Measurements from ENCODE around the gene MRPL40.
"Not testable (repeated sequence)": the region's sequence is repeated elsewhere in the genome, so short reads cannot be mapped to it uniquely, and the experiment has no call there.

The MRPL40 gene

DNA sequence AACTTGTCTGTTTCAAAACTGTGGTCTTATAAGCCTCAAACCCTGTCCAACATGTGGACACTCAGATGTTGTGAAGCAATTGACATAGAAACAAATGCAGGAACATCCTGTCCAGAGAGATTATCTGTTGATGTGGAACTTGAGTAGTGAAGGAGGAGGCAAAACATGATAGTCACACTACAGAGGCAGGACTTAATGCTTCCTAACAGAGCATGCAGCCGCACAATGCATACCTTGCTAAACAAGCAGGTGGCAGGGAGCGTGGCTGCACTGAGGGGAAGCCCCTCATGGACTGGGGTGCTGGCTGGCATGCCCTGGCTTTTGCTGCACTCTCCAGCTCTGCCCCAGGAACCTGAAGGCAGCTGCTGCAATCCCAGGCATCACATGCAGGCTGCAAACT is 9.8 kb downstream of the MRPL40 start:
- DNase-seq = no peak

DNA sequence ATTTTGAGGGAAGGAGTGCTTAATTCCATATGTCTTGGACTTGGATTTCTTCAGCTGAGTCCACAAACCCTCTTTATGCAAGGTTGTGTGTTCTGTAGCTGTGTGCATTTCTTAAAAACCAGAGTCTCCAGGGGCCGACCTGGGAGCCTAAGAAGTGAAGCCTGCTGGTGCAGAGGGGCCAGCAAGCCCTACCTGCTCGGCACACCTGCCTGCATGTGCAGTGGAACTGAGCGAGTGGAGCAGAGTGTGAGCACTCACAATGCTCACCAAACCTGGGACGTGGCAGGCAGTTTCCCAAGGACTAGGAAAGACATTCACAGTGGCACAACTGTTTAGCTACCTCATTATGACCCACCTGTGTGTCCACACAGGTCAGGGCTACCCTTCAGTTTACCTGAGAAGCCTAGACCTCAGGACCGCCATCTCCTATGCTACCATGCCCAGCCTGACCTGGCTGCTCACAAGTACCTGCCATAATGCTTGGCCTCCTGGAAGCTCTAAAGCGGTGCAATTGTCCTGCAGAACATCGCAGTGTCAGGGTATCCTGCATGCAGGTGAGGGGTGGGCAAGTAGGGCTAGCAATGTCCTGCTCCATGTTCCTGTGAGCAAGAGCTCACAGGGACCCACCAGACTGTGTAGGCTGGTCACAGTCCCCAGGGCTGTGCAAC is 11.3 kb downstream of the MRPL40 start:
- DNase-seq = no peak

DNA sequence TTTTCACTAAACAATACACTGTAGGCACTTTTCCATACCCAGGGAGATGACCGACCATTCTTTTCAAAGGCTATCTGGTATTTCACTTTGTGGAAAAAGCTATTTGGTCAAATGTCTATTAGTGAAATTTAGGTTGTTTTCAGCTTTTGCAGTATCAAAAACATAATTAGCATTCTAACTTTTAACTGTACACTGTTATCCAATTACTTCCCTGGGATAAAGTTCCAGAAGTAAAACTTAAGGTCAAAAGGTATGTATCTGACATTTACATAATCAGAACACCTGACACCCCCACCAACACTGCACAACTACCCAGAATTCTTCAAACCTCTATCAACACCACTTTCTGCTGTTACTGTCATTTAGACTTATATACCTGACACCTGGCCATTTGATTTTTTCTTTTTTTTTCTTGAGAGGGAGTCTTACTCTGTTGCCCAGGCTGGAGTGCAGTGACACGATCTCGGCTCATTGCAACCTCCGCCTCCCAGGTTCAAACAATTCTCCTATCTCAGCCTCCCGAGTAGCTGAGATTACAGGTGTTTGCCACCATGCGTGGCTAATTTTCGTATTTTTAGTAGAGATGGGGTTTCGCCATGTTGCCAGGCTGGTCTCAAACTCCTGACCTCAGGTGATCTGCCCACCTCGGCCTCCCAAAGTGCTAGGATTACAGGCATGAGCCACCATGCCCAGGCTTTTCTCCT is 13.1 kb downstream of the MRPL40 start:
- DNase-seq = not testable (repeated sequence)

DNA sequence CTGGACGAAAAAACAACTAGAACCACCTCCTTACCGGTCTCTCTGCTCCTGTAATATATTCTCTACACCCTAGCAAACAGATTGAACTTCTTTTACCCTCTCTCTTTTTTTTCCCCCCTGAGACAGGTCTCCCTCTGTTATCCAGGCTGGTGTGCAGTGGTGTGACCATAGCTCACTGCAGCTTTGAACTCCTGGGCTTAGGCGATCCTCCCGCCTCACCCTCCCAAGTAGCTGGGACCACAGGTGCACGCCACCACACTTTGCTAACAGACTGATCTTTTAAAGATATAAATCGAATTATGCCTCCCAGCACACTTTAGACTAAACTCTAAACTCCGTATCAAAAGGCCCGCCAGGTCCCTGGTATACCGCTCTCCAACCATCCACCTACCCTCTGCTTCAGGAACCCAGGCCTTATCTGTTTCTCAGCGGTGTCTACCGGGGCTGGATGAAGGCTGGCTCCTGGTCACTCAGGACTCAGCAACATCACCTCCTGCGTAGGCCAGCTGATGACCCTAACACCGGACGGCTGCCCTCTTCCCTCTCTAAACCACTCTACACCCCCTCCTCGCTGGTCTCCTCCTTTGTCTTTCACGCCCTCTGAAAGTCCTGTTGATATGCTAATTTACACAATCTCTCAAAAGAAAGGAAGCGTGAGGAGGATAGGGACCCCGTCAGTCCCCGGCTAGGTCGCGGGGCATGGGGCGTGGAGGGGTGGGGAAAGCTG is 14.4 kb downstream of the MRPL40 start:
- no peak for DNase-seq

DNA sequence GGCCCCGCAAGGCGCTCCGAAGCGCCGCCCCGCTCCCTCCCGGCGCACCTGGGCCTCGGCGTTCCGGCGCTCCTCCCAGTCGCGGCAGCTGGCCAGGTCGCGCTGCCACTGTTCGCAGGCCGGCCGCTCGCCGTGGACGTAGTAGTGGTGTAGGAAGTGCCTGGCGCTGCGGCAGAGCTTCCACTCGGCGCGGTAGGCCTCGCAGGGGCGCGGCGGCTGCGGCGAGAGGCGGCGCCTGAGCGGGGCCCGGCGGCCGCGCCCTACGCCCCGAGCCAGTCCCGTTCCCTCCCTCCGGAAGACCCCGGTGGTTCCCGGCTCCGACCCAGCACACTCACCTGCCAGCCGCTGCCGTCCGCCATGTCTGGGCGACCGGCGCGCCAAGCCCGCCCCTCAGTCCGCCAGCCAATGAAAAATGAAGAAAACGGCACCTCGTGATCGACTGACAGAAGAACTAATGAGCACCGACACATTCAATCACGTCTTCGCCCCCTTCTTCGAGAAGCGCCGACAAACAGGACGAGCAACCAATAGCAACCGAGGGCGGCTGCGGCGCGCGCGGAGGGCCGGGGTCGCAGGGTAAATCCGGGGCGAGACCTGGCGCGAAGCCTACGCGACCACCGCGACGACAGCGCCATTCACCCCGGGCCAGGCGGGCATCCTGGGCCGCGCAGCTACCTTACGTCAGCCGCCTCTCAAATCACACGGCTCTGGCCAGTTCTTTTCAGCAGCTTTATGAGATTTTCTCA is 15.2 kb downstream of the MRPL40 start, which contains the start of gene C22orf39:
TSS of gene C22orf39 (minus strand) at position 382 of the 746 bp plus-strand sequence. CDS start at position 359, 23 bp downstream.
- peak; percentile 96 for DNase-seq

DNA sequence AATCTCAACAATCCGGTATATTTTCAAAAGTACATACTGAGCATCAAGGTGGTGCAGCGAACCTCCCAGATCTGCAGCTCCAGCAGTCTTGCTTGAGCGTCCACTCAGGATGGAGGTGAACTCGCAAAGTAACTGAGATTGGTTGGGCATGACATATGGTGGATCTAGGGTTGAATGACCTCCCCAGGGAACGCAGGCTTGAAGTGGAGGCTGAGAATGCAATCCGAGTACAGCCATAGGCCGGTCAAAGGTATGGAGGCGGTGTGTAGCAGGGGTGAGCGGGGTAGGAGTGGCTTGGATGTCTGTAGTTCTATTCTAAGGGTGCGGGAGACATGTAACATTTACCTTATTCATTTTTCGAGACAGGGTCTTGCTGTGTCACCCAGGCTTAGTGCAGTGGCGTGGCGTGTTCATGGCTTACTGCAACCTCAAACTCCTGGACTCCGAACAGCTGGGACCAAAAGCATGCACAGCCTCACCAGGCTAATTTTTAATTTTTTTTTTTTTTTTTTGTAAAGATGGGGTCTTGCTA is 15.8 kb downstream of the MRPL40 start:
- peak; percentile 53 for DNase-seq

- DNase-seq = no peak
Observed at GRCh38 chr22:19448739-19449421, 16.5 kb downstream of the MRPL40 start.

DNA sequence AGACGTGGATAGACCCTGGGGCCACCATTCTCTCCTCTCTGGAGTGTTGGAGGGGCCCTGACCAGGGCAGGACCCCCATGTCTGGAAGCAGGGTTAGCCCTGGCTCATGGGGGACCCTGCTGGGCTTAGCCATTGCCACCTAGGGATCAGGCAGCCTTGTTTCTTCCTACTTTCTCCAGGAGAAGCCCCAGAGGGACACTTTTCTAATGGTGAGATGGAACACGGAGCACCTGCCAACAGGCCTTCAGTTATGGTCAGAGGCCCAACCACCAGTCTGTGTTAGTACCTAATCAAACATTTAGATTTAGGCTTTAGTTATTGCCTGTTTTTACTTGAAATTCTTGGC is 17.1 kb downstream of the MRPL40 start:
- no peak for DNase-seq

DNA sequence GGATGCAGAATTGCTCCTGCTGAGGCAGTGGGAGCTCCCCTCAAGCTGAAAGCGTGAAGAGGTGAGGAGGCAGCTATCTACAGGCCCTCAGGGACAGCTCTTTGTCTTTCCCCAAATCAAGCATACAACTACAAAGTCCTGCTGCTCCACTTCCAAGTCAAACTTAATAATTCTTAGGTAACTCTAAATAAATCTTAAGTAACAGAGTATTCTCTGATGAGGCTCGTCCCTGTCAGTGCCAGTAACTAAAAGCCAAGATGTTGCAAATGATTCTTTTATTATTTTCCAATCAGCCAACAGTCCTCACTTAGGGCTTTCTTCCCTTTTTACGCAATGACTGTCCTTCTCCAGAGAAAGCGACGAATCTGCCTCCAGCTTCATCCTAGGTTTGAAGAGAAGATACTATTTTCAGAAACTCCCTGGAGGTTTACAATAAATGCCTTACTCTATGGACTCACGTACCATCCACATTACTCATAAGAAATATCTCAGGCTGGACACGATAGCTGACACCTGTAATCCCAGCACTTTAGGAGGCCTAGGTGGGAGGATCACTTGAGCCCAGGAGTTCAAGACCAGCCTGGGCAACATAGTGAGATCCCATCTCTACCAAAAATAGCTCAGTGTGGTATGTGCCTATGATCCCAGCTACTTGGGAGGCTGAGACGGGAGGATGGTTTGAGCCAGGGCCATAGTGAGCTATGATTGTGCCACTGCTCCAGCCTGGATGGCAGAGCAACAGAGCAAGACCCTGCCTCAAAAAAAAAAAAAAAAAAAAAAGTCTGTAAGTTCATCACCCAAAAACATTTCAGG is 18.2 kb downstream of the MRPL40 start:
- DNase-seq = no peak

DNA sequence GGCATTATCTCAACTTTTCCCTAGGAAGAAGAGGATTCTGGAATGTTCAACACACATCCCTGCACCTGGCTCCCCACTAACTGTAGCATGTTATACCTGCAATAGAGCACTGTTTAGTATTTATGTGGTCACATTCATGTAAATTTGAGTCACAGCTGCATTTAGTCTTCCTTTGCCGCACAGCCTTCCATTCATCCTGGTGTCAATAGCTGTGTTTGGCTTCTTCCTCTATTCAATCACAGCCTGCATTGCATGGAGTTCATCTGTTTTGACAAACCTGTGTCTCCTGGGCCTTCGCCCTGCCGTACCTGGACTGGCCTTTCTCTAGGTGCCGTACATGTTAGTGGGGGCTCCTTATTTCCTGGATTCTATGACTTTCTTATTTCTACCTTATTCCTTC is 19.2 kb downstream of the MRPL40 start:
- DNase-seq = no peak

GRCh38 chr22:19453718-19454117 is 21.4 kb downstream of the MRPL40 start:
- no peak for DNase-seq

- DNase-seq = no peak
Observed at GRCh38 chr22:19454156-19454555, 21.8 kb downstream of the MRPL40 start.

- DNase-seq = no peak
Observed at GRCh38 chr22:19455033-19455432, 22.7 kb downstream of the MRPL40 start.

DNA sequence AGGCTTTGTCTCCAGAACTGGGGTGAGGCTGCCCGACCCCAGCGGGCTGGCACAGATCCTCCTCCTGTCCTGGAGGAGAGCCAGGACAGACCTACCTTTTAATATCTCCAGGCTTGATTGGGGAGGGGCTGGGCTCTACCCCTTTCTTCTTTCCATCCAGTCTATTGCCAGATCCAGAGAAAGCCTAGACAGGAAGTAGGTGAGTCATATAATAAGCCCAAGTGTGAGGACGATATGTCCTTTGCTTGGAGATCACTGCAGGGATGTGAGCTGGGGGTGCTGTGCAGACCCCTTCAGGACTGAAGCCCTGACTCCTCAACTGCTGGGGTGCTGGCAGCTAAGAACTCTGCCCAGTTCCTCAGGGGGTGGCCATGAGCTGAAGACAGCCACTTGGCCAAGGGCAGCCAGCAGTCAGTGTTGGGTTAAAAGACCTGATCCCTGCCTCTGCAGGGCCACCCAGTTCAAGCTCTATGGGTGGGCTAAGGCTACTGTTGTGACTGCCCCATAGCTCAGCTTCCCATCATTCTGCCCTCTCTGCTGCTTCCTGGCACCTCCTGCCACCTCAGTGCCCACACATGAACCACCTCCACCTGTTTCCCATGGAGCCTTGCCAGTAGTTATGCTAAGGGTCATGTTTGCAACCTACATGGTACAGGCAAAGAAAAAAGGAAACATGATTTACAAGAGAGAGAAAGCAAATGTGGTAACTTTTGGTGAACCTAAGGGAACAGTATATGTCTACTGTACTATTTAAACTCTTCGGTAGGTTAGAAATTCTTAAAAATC is 23.4 kb downstream of the MRPL40 start:
- DNase-seq = no peak

- DNase-seq = no peak
Observed at GRCh38 chr22:19456541-19456940, 24.2 kb downstream of the MRPL40 start.

GRCh38 chr22:19457828-19458428 is 25.6 kb downstream of the MRPL40 start:
- no peak for DNase-seq

- no peak for DNase-seq
Observed at GRCh38 chr22:19460036-19460435, 27.7 kb downstream of the MRPL40 start.

GRCh38 chr22:19461506-19461905 is 29.2 kb downstream of the MRPL40 start:
- DNase-seq = no peak

- no peak for DNase-seq
Observed at GRCh38 chr22:19463008-19463407, 30.7 kb downstream of the MRPL40 start.
